Activated CD8-positive, alpha-beta memory T cell treated with anti-CD3 and anti-CD28 coated beads, Interleukin-2, amount 50 U/mL, for 24 hours (primary cell): Measurements from ENCODE around the gene SCNN1B.
"Not testable (repeated sequence)": the region's sequence is repeated elsewhere in the genome, so short reads cannot be mapped to it uniquely, and the experiment has no call there.

Experiments used
- DNase-seq: peaks from one replicate; pipeline ENCODE4 v3.0.0-alpha.2; 2020; ENCODE audit errors: extremely low read depth

SCNN1B gene

GRCh38 chr16:23354246-23354645 lies 52.1 kb downstream of the SCNN1B start:
- no peak for DNase-seq

DNA sequence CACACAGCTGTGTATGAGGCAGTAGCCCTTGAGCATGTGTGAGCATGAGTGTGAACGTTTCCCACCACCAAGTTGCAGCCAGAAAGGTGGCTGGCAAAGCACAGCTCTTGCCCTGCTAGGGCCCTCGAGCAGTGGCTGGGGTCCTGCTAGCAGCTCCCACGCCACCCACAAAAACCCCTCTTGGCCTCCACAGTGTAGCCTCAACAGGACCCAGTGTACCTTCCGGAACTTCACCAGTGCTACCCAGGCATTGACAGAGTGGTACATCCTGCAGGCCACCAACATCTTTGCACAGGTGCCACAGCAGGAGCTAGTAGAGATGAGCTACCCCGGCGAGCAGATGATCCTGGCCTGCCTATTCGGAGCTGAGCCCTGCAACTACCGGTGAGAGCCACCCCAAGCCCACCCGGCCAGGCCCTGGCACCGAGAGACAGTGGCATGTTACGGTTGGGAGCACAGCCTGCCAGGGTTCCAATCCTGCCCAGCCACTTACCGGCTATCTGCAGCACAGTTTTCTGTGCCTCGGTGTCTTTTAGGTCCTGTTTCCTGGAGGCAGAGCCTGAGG lies 53.1 kb downstream of the SCNN1B start:
- DNase-seq: no peak

- no peak for DNase-seq
Measured at GRCh38 chr16:23356941-23357340, 54.8 kb downstream of the SCNN1B start.

DNA sequence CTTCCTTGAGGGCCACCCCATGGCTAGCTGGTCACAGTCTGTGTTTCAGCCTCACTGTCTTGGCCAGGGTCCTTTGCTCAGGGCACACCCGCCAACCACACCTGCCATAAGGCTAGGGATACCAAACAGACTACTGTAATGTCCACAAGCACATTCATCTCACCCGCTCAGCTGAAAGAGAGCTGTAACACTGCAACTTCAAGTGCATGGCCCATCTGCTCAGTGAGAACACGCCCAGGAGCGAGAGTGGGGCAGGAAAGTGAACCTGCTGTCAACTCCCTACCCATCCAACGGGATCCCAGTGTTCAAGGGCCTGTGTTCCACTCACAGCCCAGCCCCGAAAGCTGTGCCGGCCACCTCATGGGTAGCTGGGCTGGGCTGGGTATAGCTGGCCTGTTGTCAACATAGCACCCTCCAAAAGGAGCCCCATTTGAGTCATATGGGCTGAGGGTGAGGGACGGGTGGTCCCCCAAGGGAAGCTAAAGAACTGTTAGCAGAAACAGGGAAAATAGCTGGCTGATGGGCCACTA lies 55.7 kb downstream of the SCNN1B start:
- DNase-seq: no peak

GRCh38 chr16:23359092-23359760 lies 57.1 kb downstream of the SCNN1B start:
- no peak for DNase-seq

GRCh38 chr16:23362460-23363317 lies 60.6 kb downstream of the SCNN1B start:
- no peak for DNase-seq

GRCh38 chr16:23365602-23366240 lies 63.6 kb downstream of the SCNN1B start:
- no peak for DNase-seq

- not testable (repeated sequence) for DNase-seq
Measured at GRCh38 chr16:23366341-23366740, 64.2 kb downstream of the SCNN1B start.

- no peak for DNase-seq
Measured at GRCh38 chr16:23367564-23367963, 65.5 kb downstream of the SCNN1B start.

GRCh38 chr16:23367988-23368387 lies 65.9 kb downstream of the SCNN1B start:
- no peak for DNase-seq

DNA sequence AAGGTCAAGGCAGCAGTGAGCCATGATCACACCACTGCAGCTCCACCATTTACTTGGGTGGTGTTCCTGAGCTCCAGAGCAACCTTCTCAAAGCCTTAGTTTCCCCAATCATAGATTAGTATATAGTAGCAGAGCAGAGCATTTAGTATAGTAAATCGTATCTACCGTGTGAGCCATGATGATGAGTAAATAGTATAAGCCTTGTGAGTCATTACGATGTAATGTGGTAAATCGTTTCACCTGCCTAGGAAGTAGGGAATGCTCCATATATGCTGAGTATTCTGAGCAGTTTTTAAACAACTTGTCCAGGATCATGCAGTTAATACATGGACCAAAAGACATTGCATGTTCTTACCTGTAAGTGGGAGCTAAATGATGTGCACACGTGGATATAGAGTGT lies 66.4 kb downstream of the SCNN1B start:
- no peak for DNase-seq

- DNase-seq: no peak
Measured at GRCh38 chr16:23369416-23369815, 67.3 kb downstream of the SCNN1B start.

GRCh38 chr16:23371368-23371767 lies 69.3 kb downstream of the SCNN1B start:
- DNase-seq: no peak

- DNase-seq: no peak
Measured at GRCh38 chr16:23373436-23374219, 71.5 kb downstream of the SCNN1B start.

DNA sequence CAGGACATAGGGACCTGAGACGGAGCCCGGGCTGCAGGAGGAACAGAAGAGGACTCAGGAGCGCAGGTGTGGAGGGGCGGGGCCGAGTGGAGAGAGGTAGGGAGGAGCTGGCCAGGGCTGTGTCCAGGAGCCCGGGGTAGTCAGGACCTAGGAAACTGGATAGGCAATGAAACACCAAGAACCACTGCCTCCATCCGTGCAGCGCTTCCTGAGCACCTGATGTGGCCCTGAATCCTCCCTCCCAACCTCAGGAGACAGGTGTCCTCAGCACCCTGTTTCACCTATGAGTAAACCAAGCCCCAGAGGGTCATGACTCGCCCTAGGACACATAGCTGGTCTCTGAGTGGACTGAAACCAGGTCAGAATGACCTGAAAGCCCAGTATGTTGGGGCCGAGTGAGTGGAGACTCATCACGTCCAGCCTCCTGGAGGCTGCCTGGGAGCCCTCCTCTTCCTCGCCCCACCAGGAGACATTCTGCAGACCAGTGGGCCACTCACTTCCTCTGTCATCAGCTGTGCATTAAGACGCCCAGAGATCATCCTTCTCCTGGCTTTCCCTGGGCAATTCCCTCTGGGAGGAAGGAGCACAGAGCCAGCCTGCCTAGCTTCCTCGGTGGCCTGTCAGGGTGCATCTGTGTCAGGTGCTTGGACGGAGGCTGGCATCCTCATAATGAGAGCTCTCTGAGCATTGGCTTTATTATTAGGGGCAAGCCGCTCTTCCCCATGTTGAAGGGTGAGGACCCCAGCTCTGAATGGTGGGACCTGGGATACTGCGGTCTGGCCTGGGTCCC lies 72.8 kb downstream of the SCNN1B start:
- DNase-seq: no peak

GRCh38 chr16:23375643-23376042 lies 73.5 kb downstream of the SCNN1B start:
- DNase-seq: no peak

DNA sequence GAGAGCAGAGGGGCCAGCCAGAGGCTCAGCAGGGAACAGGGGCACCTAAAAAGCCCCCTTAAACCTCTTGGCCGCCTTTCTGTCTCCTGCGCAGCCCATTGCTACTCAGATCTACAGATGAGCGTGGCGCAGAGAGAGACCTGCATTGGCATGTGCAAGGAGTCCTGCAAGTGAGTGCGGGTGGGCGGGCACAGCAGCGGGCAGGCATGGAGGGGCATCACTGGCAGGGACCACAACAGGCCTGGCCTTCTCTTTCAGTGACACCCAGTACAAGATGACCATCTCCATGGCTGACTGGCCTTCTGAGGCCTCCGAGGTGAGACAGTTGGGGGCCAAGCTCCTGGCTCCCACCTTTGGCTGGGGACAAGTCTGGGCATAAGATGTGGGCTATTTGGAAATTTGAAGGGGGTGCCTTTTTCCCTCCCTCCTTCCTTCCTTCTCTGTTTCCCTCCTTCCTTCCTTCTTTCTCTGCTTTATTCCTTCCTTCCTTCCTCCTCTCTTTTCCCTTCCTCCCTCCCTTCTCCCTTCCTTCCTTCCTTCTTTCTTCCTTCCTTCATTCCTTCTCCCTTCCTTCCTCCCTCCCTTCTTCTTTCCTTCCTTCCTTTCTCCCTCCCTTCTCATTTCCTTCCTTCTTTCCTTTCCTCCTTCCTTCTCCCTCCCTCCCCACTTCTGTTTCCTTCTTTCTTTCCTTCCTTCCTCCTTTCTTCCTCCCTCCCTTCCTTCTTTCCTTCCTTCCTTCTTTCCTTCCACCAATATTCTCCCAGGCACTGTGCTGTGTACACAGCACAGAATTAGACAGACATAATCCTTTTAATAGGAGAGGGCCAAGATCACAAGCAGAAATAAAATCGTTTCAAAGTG lies 75.2 kb downstream of the SCNN1B start:
- DNase-seq: no peak

GRCh38 chr16:23378256-23378655 lies 76.2 kb downstream of the SCNN1B start:
- DNase-seq: no peak

DNA sequence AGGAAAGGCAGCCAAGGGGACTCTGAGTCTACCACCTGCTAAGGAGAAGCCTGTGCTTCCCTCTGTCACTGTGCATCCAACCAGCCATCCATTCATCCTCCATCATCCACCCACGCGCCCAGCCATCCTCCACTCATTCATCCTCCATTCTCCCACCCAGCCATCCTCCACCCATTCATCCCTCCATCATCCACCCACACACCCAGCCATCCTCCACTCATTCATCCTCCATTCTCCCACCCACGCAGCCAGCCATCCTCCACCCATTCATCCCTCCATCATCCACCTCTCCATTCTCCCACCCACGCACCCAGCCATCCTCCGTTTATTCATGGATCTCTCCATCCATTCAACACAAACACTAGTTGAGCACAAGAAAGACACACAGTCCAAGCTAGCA lies 76.8 kb downstream of the SCNN1B start:
- no peak for DNase-seq

DNA sequence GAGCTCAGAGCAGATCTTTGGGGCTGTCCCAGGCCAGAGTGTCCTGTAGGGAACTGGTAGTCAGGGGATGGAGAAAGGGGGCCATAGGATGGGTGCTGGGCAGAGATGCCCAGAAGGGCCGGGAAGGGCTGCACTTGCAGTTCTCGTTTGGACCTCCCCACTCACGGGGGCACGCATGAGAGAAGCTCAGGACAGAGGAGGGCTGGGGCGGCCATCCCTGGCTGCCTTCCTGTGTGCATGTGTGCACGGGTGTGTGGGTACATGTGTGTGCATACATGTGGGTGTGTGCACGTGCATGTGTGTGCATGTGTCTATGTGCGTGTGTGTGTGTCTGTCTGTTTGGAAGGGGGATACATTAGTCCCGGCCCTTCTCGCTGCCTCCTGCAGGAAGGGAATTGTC lies 77.6 kb downstream of the SCNN1B start:
- no peak for DNase-seq
